ENCODE data around the gene PDLIM4.

Gene PDLIM4

GRCh38 chr5:132293066-132293991, 35.8 kb downstream of the PDLIM4 start:
- H3K27me3 ChIP-seq (ENCODE audit: insufficient read depth, poor library complexity, severe bottlenecking), result no peaks in the 10 kb centered on the region
- peak overlapping the region; percentile 73 for H3K4me3 ChIP-seq (replicated peaks; ENCODE audit: insufficient read depth, low read length)
- TF ChIP-seq GABPA (IDR thresholded peaks at IDR 0.05; ENCODE audit: low read depth), result no peak
- no peak for TF ChIP-seq SPI1 (IDR thresholded peaks at IDR 0.05; ENCODE audit: borderline replicate concordance, low read depth)
- no peak for TF ChIP-seq CTCF (IDR thresholded peaks at IDR 0.05; ENCODE audit: insufficient read depth, low read length)
- TF ChIP-seq REST (IDR thresholded peaks at IDR 0.05; ENCODE audit: insufficient replicate concordance, low read depth), result no peak
- TF ChIP-seq POLR2AphosphoS5 (IDR thresholded peaks at IDR 0.05; ENCODE audit: low read depth), result no peak; the same call in none of the 2 replicates
- H3K27ac ChIP-seq (replicated peaks), result peak overlapping the region; percentile 100
- peak; percentile 60 to 85 for DNase-seq (ENCODE audit: low read depth in 1 of 2, low spot score in 1 of 2)

- H3K27me3 ChIP-seq (ENCODE audit: insufficient read depth, poor library complexity, severe bottlenecking), result no peaks in the 10 kb centered on the region
- TF ChIP-seq CTCF (IDR thresholded peaks at IDR 0.05; ENCODE audit: insufficient read depth, low read length), result no peak
- TF ChIP-seq GABPA (IDR thresholded peaks at IDR 0.05; ENCODE audit: low read depth), result no peak
- no peak for TF ChIP-seq SPI1 (IDR thresholded peaks at IDR 0.05; ENCODE audit: borderline replicate concordance, low read depth)
- peak; percentile 43; the same call in 1 of the 2 replicates for TF ChIP-seq POLR2AphosphoS5 (IDR thresholded peaks at IDR 0.05; ENCODE audit: low read depth)
- TF ChIP-seq REST (IDR thresholded peaks at IDR 0.05; ENCODE audit: insufficient replicate concordance, low read depth), result peak; percentile 17
- peak within 1 kb of the TSS; percentile 100 for H3K27ac ChIP-seq (replicated peaks)
- peak within 1 kb of the TSS; percentile 73 for H3K4me3 ChIP-seq (replicated peaks; ENCODE audit: insufficient read depth, low read length)
- peak; percentile 69 to 88 for DNase-seq (ENCODE audit: low read depth in 1 of 2, low spot score in 1 of 2)
These were observed 36.7 kb downstream of the PDLIM4 start, which contains the start of gene SLC22A4 for GRCh38 chr5:132293992-132294727. TSS of gene SLC22A4 (plus strand) at chr5:132294394. CDS start at chr5:132294617, 223 bp downstream.

GRCh38 chr5:132294728-132295504, 37.4 kb downstream of the PDLIM4 start:
- peak; percentile 82 to 92 for DNase-seq (ENCODE audit: low read depth in 1 of 2, low spot score in 1 of 2)
- Histone ChIP-seq H3K27me3 (ENCODE audit: insufficient read depth, poor library complexity, severe bottlenecking) (no peaks in the 10 kb centered on the region), H3K27ac (replicated peaks) (peak overlapping the region; percentile 100), H3K4me3 (replicated peaks; ENCODE audit: insufficient read depth, low read length) (peak overlapping the region; percentile 73)
- no peak; the same call in none of the 2 replicates for TF ChIP-seq POLR2AphosphoS5 (IDR thresholded peaks at IDR 0.05; ENCODE audit: low read depth)
- no peak for TF ChIP-seq SPI1 (IDR thresholded peaks at IDR 0.05; ENCODE audit: borderline replicate concordance, low read depth)
- TF ChIP-seq REST (IDR thresholded peaks at IDR 0.05; ENCODE audit: insufficient replicate concordance, low read depth), result no peak
